Erythroblast (primary cell): ENCODE results near the gene SLC17A4.

Source experiments
- GATA1 ChIP-seq: IDR thresholded peaks from 2 replicates; pipeline ENCODE4 v1.6.1; 2011; ENCODE audit warnings: low read depth, mild to moderate bottlenecking, control low read depth, low read length, moderate library complexity
- POLR2A ChIP-seq: IDR thresholded peaks from 2 replicates; pipeline ENCODE4 v1.6.1; 2011; ENCODE audit warnings: mild to moderate bottlenecking, low read length

GRCh38 chr6:25753079-25753478, 1.5 kb upstream of the SLC17A4 start:
- TF ChIP-seq POLR2A (no peak), GATA1 (no peak)
